Measurements from ENCODE around the gene HHIPL1.

DNA sequence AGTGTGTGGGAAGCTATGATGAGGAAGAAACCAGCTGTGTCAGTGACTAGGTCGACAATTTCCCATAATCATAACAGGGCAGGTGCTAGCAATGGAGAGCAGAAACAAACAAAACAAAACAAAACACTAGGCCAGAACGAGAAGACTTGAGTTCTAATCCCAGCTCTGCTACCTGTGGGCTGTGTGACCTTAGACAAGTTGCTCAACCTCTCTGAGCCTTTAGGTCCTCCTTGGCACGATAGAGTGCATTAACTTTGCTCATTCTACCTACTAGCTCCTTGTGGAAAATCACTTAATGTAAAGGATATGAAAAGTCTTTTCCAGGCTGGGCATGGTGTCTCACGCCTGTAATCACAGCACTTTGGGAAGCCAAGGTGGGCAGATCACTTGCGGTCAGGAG lies 11.2 kb downstream of the HHIPL1 start:
- TF ChIP-seq, protein P1, sequence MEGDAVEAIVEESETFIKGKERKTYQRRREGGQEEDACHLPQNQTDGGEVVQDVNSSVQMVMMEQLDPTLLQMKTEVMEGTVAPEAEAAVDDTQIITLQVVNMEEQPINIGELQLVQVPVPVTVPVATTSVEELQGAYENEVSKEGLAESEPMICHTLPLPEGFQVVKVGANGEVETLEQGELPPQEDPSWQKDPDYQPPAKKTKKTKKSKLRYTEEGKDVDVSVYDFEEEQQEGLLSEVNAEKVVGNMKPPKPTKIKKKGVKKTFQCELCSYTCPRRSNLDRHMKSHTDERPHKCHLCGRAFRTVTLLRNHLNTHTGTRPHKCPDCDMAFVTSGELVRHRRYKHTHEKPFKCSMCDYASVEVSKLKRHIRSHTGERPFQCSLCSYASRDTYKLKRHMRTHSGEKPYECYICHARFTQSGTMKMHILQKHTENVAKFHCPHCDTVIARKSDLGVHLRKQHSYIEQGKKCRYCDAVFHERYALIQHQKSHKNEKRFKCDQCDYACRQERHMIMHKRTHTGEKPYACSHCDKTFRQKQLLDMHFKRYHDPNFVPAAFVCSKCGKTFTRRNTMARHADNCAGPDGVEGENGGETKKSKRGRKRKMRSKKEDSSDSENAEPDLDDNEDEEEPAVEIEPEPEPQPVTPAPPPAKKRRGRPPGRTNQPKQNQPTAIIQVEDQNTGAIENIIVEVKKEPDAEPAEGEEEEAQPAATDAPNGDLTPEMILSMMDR (IDR thresholded peaks at IDR 0.05; ENCODE audit: borderline replicate concordance, extremely low read depth, low read length, poor library complexity, severe bottlenecking) = no peak
- no peak for TF ChIP-seq EZH2 (IDR thresholded peaks at IDR 0.05; ENCODE audit: borderline replicate concordance, low read depth, low read length, severe bottlenecking)
